Skeletal muscle tissue (tissue), 4 donors: ENCODE data around the gene ZNF518A. TPM values are rescaled to one million over a fixed set of nuclear protein-coding genes. Genes with fewer than 3 reads are reported as not detected.
"Not testable (repeated sequence)": the region's sequence is repeated elsewhere in the genome, so short reads cannot be mapped to it uniquely, and the experiment has no call there.

ENCODE experiments used
- H3K27ac ChIP-seq: one replicate; pipeline ENCODE4 v1.7.0; 2013; ENCODE audit warnings: mild to moderate bottlenecking, low read depth, low read length, inconsistent platforms
- H3K27me3 ChIP-seq, 3 donors: one replicate each; pipeline ENCODE4 v1.7.0; 2013; ENCODE audit warnings: low read length in 3 of 3; ENCODE audit not compliant: control insufficient read depth in 3 of 3, insufficient read depth in 3 of 3
- H3K36me3 ChIP-seq, 3 donors: one replicate each; pipeline ENCODE4 v1.7.0; 2013; ENCODE audit warnings: low read length in 3 of 3; ENCODE audit not compliant: control insufficient read depth in 3 of 3, insufficient read depth in 3 of 3
- H3K4me1 ChIP-seq, 3 donors: one replicate each; pipeline ENCODE4 v1.7.0; 2013; ENCODE audit warnings: low read length in 3 of 3, mild to moderate bottlenecking in 3 of 3; ENCODE audit not compliant: control insufficient read depth in 3 of 3, insufficient read depth in 3 of 3
- H3K4me3 ChIP-seq, 3 donors: one replicate each; pipeline ENCODE4 v1.7.0; 2013; ENCODE audit warnings: low read length in 3 of 3
- H3K9ac ChIP-seq, 3 donors: one replicate each; pipeline ENCODE4 v1.7.0; 2013; ENCODE audit warnings: low read length in 3 of 3, mild to moderate bottlenecking in 3 of 3, moderate library complexity in 2 of 3, low read depth in 1 of 3
- H3K9me3 ChIP-seq, 3 donors: one replicate each; pipeline ENCODE4 v1.7.0; 2013; ENCODE audit warnings: low read length in 3 of 3; ENCODE audit not compliant: control insufficient read depth in 3 of 3
- total RNA-seq: library from RNA; depleted of rRNA; stranded (reverse); fragments of >200 nt; gene quantifications from one replicate; pipeline ENCODE4 v1.2.3, GENCODE V29; 2014
- donor health status: Osteomylitis.

The ZNF518A gene
- total RNA-seq, 1 donor from 2014 or later, result 24.0 TPM

GRCh38 chr10:96188421-96188820, 58.3 kb downstream of the ZNF518A start:
- no peak overlapping the region for H3K4me3 ChIP-seq
- no peaks in the 10 kb centered on the region for H3K36me3 ChIP-seq
- H3K9ac ChIP-seq, result no peak overlapping the region
- no peaks in the 10 kb centered on the region for H3K27me3 ChIP-seq
- H3K9me3 ChIP-seq, result no peaks in the 10 kb centered on the region
- H3K4me1 ChIP-seq, result no peaks in the 10 kb centered on the region
- no peak overlapping the region for H3K27ac ChIP-seq

GRCh38 chr10:96188916-96189315, 58.8 kb downstream of the ZNF518A start:
- no peaks in the 10 kb centered on the region for H3K36me3 ChIP-seq
- no peak overlapping the region for H3K9ac ChIP-seq
- H3K27ac ChIP-seq, result no peak overlapping the region
- H3K9me3 ChIP-seq, result no peaks in the 10 kb centered on the region
- H3K4me3 ChIP-seq, result no peak overlapping the region
- no peaks in the 10 kb centered on the region for H3K4me1 ChIP-seq
- no peaks in the 10 kb centered on the region for H3K27me3 ChIP-seq

- not testable (repeated sequence) for H3K4me3 ChIP-seq, H3K27ac ChIP-seq, H3K4me1 ChIP-seq, H3K9me3 ChIP-seq, H3K9ac ChIP-seq, H3K27me3 ChIP-seq, H3K36me3 ChIP-seq
These were observed 59.4 kb downstream of the ZNF518A start for GRCh38 chr10:96189505-96189904.

- no peaks in the 10 kb centered on the region for H3K27me3 ChIP-seq
- no peaks in the 10 kb centered on the region for H3K4me1 ChIP-seq
- H3K36me3 ChIP-seq, result peaks cover 2 to 3% (median 2%) of the 10 kb centered on the region in 3 donors
- H3K4me3 ChIP-seq, result no peak overlapping the region
- no peak overlapping the region for H3K27ac ChIP-seq
- H3K9me3 ChIP-seq, result no peaks in the 10 kb centered on the region
- no peak overlapping the region for H3K9ac ChIP-seq
These were observed 71.4 kb downstream of the ZNF518A start for GRCh38 chr10:96201525-96201924.

- H3K9me3 ChIP-seq, result no peaks in the 10 kb centered on the region
- no peaks in the 10 kb centered on the region for H3K4me1 ChIP-seq
- H3K27ac ChIP-seq, result no peak overlapping the region
- no peak overlapping the region for H3K4me3 ChIP-seq
- peaks cover 0 to 3% (median 0%) of the 10 kb centered on the region in 3 donors for H3K27me3 ChIP-seq
- H3K9ac ChIP-seq, result no peak overlapping the region
- H3K36me3 ChIP-seq, result peaks cover 0 to 3% (median 0%) of the 10 kb centered on the region in 3 donors
These were observed 75.5 kb downstream of the ZNF518A start for GRCh38 chr10:96205580-96205979.

GRCh38 chr10:96208271-96208670, 78.2 kb downstream of the ZNF518A start:
- Histone ChIP-seq H3K27me3 (peaks cover 0 to 3% (median 3%) of the 10 kb centered on the region in 3 donors), H3K4me3 (no peak overlapping the region), H3K9ac (no peak overlapping the region), H3K36me3 (peaks cover 0 to 3% (median 0%) of the 10 kb centered on the region in 3 donors), H3K9me3 (no peaks in the 10 kb centered on the region), H3K27ac (no peak overlapping the region), H3K4me1 (no peaks in the 10 kb centered on the region)

GRCh38 chr10:96208946-96209345, 78.8 kb downstream of the ZNF518A start:
- H3K9ac ChIP-seq, result no peak overlapping the region
- H3K36me3 ChIP-seq, result peaks cover 0 to 3% (median 0%) of the 10 kb centered on the region in 3 donors
- no peak overlapping the region for H3K27ac ChIP-seq
- H3K27me3 ChIP-seq, result peaks cover 0 to 4% (median 3%) of the 10 kb centered on the region in 3 donors
- no peaks in the 10 kb centered on the region for H3K4me1 ChIP-seq
- no peak overlapping the region for H3K4me3 ChIP-seq
- H3K9me3 ChIP-seq, result no peaks in the 10 kb centered on the region

GRCh38 chr10:96211764-96212163, 81.7 kb downstream of the ZNF518A start:
- Histone ChIP-seq H3K9me3 (no peaks in the 10 kb centered on the region), H3K36me3 (no peaks in the 10 kb centered on the region), H3K4me3 (no peak overlapping the region), H3K4me1 (no peaks in the 10 kb centered on the region), H3K9ac (no peak overlapping the region), H3K27me3 (peaks cover 0 to 4% (median 3%) of the 10 kb centered on the region in 3 donors), H3K27ac (no peak overlapping the region)

- Histone ChIP-seq H3K9me3 (no peaks in the 10 kb centered on the region), H3K27me3 (peaks cover 0 to 4% (median 3%) of the 10 kb centered on the region in 3 donors)
These were observed 82.8 kb downstream of the ZNF518A start for GRCh38 chr10:96212911-96213310.

More at GRCh38 chr10:96212911-96213310, 82.8 kb downstream of the ZNF518A start:
- Histone ChIP-seq H3K9ac (no peak overlapping the region), H3K4me1 (no peaks in the 10 kb centered on the region), H3K27ac (no peak overlapping the region), H3K36me3 (no peaks in the 10 kb centered on the region), H3K4me3 (no peak overlapping the region)
